ENCODE data around the gene D2HGDH.

D2HGDH gene

DNA sequence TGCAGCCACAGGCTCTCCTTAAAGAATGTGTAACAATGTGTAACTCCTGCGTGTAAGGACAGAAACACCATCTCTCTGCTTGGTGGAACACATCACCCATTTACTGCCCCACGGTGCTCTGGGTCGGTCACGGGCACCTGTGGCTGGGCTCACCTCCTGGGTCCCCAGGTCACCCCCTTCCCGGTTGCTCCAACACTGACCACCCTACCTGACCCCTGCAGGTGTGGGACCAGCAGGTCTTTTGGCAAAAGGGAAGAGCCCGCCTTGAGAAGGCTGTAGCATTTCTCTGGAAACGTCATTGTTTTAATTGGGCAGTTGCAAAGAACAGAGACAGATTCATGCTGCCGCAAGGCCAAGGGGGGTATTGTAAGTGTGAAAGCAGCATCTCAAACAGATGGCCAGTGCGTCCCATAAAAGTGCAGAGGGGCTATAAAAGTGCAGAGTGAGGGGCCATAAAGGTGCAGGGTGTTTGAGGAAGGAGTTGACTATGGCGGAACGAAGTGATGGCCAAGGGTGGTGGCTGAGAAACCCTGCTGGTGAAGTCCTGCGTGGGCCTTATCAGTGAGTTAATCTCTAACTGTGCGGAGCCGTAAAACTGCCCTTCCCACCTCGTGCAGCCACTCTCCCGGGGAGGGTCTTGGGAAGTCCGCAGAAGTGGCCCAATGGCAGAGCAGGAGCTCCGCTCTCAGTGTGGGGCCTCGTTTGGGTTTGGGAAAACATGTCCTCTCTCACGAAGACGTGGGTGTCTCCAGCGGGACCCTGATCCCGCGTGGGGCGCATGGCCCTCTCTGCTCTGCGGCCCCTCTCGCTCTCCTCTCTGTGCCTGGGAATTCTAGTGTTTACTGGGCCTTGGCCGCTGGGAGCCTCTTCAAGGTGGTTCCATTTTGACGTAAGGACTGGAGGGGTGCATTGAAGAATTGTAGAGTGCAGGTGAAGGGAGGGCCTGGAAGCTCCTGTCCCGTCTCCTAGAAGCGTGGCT, 60.9 kb downstream of the D2HGDH start:
- H2BK120ac ChIP-seq (ENCODE audit: low read depth, low read length) = no peak overlapping the region
- H3K27me3 ChIP-seq (ENCODE audit: control insufficient read depth in 3 of 3, insufficient read depth in 3 of 3, low read depth in 1 of 3, low read length in 3 of 3) = no peaks in the 10 kb centered on the region
- no peak overlapping the region for H2BK12ac ChIP-seq (ENCODE audit: low read length)
- no peak overlapping the region for H2BK5ac ChIP-seq (ENCODE audit: low read length)
- no peak overlapping the region for H3K27ac ChIP-seq (replicated peaks; ENCODE audit: low read length)
- H3K36me3 ChIP-seq (replicated peaks in 1 of 2; ENCODE audit: control insufficient read depth in 2 of 2, insufficient read depth in 2 of 2, low read length in 2 of 2) = no peaks in the 10 kb centered on the region
- DNase-seq (ENCODE audit: low spot score) = no peak
- H3K4ac ChIP-seq (ENCODE audit: low read length) = no peak overlapping the region
- H3K79me1 ChIP-seq (ENCODE audit: low read depth, low read length) = no peaks in the 10 kb centered on the region
- H3K14ac ChIP-seq (ENCODE audit: low read length) = no peak overlapping the region
- H3K9me3 ChIP-seq (replicated peaks in 1 of 2; ENCODE audit: control insufficient read depth in 2 of 2, insufficient read depth in 1 of 2, low read depth in 1 of 2, low read length in 2 of 2) = peaks cover 0 to 4% of the 10 kb centered on the region in 2 donors
- no peak overlapping the region for H4K91ac ChIP-seq (ENCODE audit: low read depth, low read length, poor library complexity)
- no peak overlapping the region for H3K23ac ChIP-seq (ENCODE audit: low read depth, low read length, poor library complexity)
- H3K18ac ChIP-seq (ENCODE audit: low read length) = peak overlapping the region; percentile 62
- H3K4me2 ChIP-seq (ENCODE audit: insufficient read depth, low read length, poor library complexity, severe bottlenecking) = no peak overlapping the region
- no peak overlapping the region for H4K8ac ChIP-seq (ENCODE audit: low read depth, low read length)
- no peak overlapping the region for H3K4me3 ChIP-seq (ENCODE audit: low read length in 2 of 2)
- no peak overlapping the region for H2AK5ac ChIP-seq (ENCODE audit: low read depth, low read length)
- H2BK15ac ChIP-seq (ENCODE audit: low read length) = no peak overlapping the region
- no peak overlapping the region for H2AFZ ChIP-seq (ENCODE audit: low read length)
- no CpG with 5 or more reads among the region's 31 CpGs for WGBS, 2 donors (ENCODE audit: extremely low coverage in 2 of 2, insufficient read length in 2 of 2, insufficient replicate concordance in 1 of 2)
- H3K4me1 ChIP-seq (ENCODE audit: control insufficient read depth in 2 of 2, insufficient read depth in 1 of 2, low read depth in 1 of 2, low read length in 2 of 2) = no peaks in the 10 kb centered on the region
- H3K9ac ChIP-seq (ENCODE audit: low read depth, low read length, poor library complexity) = no peak overlapping the region

DNA sequence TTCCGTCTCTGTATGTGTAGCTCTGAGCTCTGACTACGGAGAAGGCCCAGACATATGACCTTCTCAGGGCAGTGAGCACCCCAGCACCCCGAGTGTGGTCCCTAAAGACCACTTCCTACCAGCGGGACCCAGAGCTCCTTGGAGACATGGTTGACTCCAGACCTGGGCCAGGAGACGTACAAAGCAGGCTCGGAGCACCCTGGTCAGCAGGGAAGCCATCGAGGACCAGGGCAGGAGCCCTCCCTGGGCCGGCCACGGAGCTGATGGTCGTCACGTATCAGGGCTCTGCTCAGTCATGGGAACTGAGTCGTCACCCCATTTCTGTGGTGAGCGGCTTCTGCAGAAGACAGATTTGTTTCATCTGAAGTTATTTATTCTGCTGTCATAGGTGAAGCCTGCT, 61.8 kb downstream of the D2HGDH start:
- Histone ChIP-seq H3K4ac (ENCODE audit: low read length) (no peak overlapping the region), H2AFZ (ENCODE audit: low read length) (no peak overlapping the region), H4K8ac (ENCODE audit: low read depth, low read length) (no peak overlapping the region), H3K4me2 (ENCODE audit: insufficient read depth, low read length, poor library complexity, severe bottlenecking) (no peak overlapping the region), H3K4me3 (ENCODE audit: low read length in 2 of 2) (no peak overlapping the region), H3K18ac (ENCODE audit: low read length) (no peak overlapping the region), H2BK5ac (ENCODE audit: low read length) (no peak overlapping the region), H2AK5ac (ENCODE audit: low read depth, low read length) (no peak overlapping the region), H3K23ac (ENCODE audit: low read depth, low read length, poor library complexity) (peak overlapping the region; percentile 23), H3K36me3 (replicated peaks in 1 of 2; ENCODE audit: control insufficient read depth in 2 of 2, insufficient read depth in 2 of 2, low read length in 2 of 2) (no peaks in the 10 kb centered on the region), H3K14ac (ENCODE audit: low read length) (no peak overlapping the region), H3K9ac (ENCODE audit: low read depth, low read length, poor library complexity) (no peak overlapping the region), H3K27ac (replicated peaks; ENCODE audit: low read length) (no peak overlapping the region), H3K79me1 (ENCODE audit: low read depth, low read length) (no peaks in the 10 kb centered on the region), H2BK15ac (ENCODE audit: low read length) (no peak overlapping the region), H2BK120ac (ENCODE audit: low read depth, low read length) (no peak overlapping the region), H2BK12ac (ENCODE audit: low read length) (no peak overlapping the region), H4K91ac (ENCODE audit: low read depth, low read length, poor library complexity) (no peak overlapping the region), H3K9me3 (replicated peaks in 1 of 2; ENCODE audit: control insufficient read depth in 2 of 2, insufficient read depth in 1 of 2, low read depth in 1 of 2, low read length in 2 of 2) (no peaks in the 10 kb centered on the region), H3K27me3 (ENCODE audit: control insufficient read depth in 3 of 3, insufficient read depth in 3 of 3, low read depth in 1 of 3, low read length in 3 of 3) (no peaks in the 10 kb centered on the region), H3K4me1 (ENCODE audit: control insufficient read depth in 2 of 2, insufficient read depth in 1 of 2, low read depth in 1 of 2, low read length in 2 of 2) (no peaks in the 10 kb centered on the region)
- DNase-seq (ENCODE audit: low spot score) = no peak
- no CpG with 5 or more reads among the region's 13 CpGs for WGBS, 2 donors (ENCODE audit: extremely low coverage in 2 of 2, insufficient read length in 2 of 2, insufficient replicate concordance in 1 of 2)

DNA sequence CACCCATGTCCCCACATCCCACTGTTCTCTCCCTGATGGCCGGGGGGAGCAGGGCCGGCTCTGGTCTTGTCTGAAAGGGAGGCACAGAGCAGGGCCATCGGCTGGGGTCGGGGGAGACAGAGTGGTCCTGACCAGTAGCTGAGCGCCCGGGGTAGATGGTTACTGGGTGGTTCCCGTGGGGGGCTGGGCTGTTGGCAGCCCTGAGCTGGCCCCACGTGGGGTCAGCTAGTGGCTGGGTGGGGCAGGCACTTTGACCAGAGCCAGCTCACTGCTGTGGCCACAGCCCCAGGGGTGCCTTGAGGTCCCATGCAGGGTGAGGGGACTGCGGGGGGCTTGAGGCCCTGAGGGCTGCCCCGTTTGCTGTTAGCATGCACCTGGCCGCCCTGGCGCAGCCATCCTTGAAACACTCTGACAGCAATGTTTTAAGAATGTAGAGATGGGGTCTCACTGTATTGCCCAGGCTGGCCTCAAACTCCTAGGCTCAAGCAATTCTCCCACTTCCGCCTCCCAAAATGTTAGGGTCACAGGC, 62.2 kb downstream of the D2HGDH start:
- H2AFZ ChIP-seq (ENCODE audit: low read length) = no peak overlapping the region
- no peak overlapping the region for H4K8ac ChIP-seq (ENCODE audit: low read depth, low read length)
- no peaks in the 10 kb centered on the region for H3K9me3 ChIP-seq (replicated peaks in 1 of 2; ENCODE audit: control insufficient read depth in 2 of 2, insufficient read depth in 1 of 2, low read depth in 1 of 2, low read length in 2 of 2)
- peak overlapping the region; percentile 75 for H2BK15ac ChIP-seq (ENCODE audit: low read length)
- no peak overlapping the region for H3K4me2 ChIP-seq (ENCODE audit: insufficient read depth, low read length, poor library complexity, severe bottlenecking)
- H2BK120ac ChIP-seq (ENCODE audit: low read depth, low read length) = no peak overlapping the region
- H3K36me3 ChIP-seq (replicated peaks in 1 of 2; ENCODE audit: control insufficient read depth in 2 of 2, insufficient read depth in 2 of 2, low read length in 2 of 2) = no peaks in the 10 kb centered on the region
- H3K14ac ChIP-seq (ENCODE audit: low read length) = peak overlapping the region; percentile 56
- H3K4me1 ChIP-seq (ENCODE audit: control insufficient read depth in 2 of 2, insufficient read depth in 1 of 2, low read depth in 1 of 2, low read length in 2 of 2) = peaks cover 0 to under 1% of the 10 kb centered on the region in 2 donors
- no peak overlapping the region for H2AK5ac ChIP-seq (ENCODE audit: low read depth, low read length)
- H3K18ac ChIP-seq (ENCODE audit: low read length) = peak overlapping the region; percentile 64
- no peaks in the 10 kb centered on the region for H3K27me3 ChIP-seq (ENCODE audit: control insufficient read depth in 3 of 3, insufficient read depth in 3 of 3, low read depth in 1 of 3, low read length in 3 of 3)
- DNase-seq (ENCODE audit: low spot score) = no peak
- peak overlapping the region; percentile 23 for H3K23ac ChIP-seq (ENCODE audit: low read depth, low read length, poor library complexity)
- H3K4ac ChIP-seq (ENCODE audit: low read length) = no peak overlapping the region
- no peak overlapping the region for H3K9ac ChIP-seq (ENCODE audit: low read depth, low read length, poor library complexity)
- H2BK5ac ChIP-seq (ENCODE audit: low read length) = no peak overlapping the region
- peaks cover under 1% of the 10 kb centered on the region for H3K79me1 ChIP-seq (ENCODE audit: low read depth, low read length)
- no peak overlapping the region for H3K4me3 ChIP-seq (ENCODE audit: low read length in 2 of 2)
- no peak overlapping the region for H4K91ac ChIP-seq (ENCODE audit: low read depth, low read length, poor library complexity)
- H3K27ac ChIP-seq (replicated peaks; ENCODE audit: low read length) = no peak overlapping the region
- WGBS, 2 donors (ENCODE audit: extremely low coverage in 2 of 2, insufficient read length in 2 of 2, insufficient replicate concordance in 1 of 2) = no CpG with 5 or more reads among the region's 13 CpGs
- no peak overlapping the region for H2BK12ac ChIP-seq (ENCODE audit: low read length)

DNA sequence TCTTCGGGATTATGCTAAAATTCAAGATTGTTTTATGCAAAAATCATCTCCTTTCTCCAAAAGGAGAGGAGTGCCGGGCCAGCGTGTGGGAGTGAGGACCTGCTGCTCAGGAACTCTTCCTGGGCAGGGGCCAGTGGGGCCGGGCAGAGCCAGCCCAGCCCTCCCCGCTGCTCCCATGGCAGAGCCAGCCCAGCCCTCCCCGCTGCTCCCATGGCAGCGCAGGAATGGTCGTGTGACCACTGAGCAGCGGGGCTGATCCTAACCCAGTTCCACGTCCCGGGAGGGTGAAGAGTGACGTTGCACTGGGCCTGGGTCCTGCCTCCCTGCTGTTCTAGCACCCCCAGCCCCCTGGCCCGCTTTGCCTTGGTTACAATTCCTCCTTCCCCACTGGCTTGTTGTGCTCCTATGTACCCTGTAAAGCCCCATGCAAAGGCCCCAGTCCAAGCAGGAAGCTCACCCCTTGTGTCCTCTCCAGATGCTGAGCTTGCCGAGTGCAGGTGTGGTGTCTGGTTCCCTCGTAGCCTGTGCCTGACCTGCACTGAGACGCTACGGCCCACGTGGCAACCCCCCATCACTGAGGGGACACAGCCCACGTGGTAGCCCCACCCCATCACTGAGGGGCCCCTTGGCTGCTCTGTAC, 63.1 kb downstream of the D2HGDH start:
- H3K4me3 ChIP-seq (ENCODE audit: low read length in 2 of 2) = no peak overlapping the region
- H3K36me3 ChIP-seq (replicated peaks in 1 of 2; ENCODE audit: control insufficient read depth in 2 of 2, insufficient read depth in 2 of 2, low read length in 2 of 2) = no peaks in the 10 kb centered on the region
- H3K4ac ChIP-seq (ENCODE audit: low read length) = no peak overlapping the region
- peak overlapping the region; percentile 66 for H2BK5ac ChIP-seq (ENCODE audit: low read length)
- DNase-seq (ENCODE audit: low spot score) = no peak
- peak overlapping the region; percentile 21 for H3K9ac ChIP-seq (ENCODE audit: low read depth, low read length, poor library complexity)
- H4K8ac ChIP-seq (ENCODE audit: low read depth, low read length) = no peak overlapping the region
- no peak overlapping the region for H2AFZ ChIP-seq (ENCODE audit: low read length)
- H3K9me3 ChIP-seq (replicated peaks in 1 of 2; ENCODE audit: control insufficient read depth in 2 of 2, insufficient read depth in 1 of 2, low read depth in 1 of 2, low read length in 2 of 2) = no peaks in the 10 kb centered on the region
- H2BK15ac ChIP-seq (ENCODE audit: low read length) = peak overlapping the region; percentile 11
- peak overlapping the region; percentile 84 for H2AK5ac ChIP-seq (ENCODE audit: low read depth, low read length)
- H3K79me1 ChIP-seq (ENCODE audit: low read depth, low read length) = peaks cover 3% of the 10 kb centered on the region
- H3K18ac ChIP-seq (ENCODE audit: low read length) = peak overlapping the region; percentile 64
- no peaks in the 10 kb centered on the region for H3K27me3 ChIP-seq (ENCODE audit: control insufficient read depth in 3 of 3, insufficient read depth in 3 of 3, low read depth in 1 of 3, low read length in 3 of 3)
- WGBS, 2 donors (ENCODE audit: extremely low coverage in 2 of 2, insufficient read length in 2 of 2, insufficient replicate concordance in 1 of 2) = no CpG with 5 or more reads among the region's 19 CpGs
- H4K91ac ChIP-seq (ENCODE audit: low read depth, low read length, poor library complexity) = no peak overlapping the region
- peaks cover 0 to 4% of the 10 kb centered on the region in 2 donors for H3K4me1 ChIP-seq (ENCODE audit: control insufficient read depth in 2 of 2, insufficient read depth in 1 of 2, low read depth in 1 of 2, low read length in 2 of 2)
- H3K23ac ChIP-seq (ENCODE audit: low read depth, low read length, poor library complexity) = peak overlapping the region; percentile 80
- peak overlapping the region; percentile 58 for H2BK12ac ChIP-seq (ENCODE audit: low read length)
- H2BK120ac ChIP-seq (ENCODE audit: low read depth, low read length) = no peak overlapping the region
- peak overlapping the region; percentile 56 for H3K14ac ChIP-seq (ENCODE audit: low read length)
- H3K27ac ChIP-seq (replicated peaks; ENCODE audit: low read length) = no peak overlapping the region
- H3K4me2 ChIP-seq (ENCODE audit: insufficient read depth, low read length, poor library complexity, severe bottlenecking) = no peak overlapping the region

Data from neuronal stem cell (in vitro differentiated cells).